Loucy (cell line): ENCODE results near the gene RNF168.
A peak's percentile ranks its signal among the peaks of the same experiment; 100 is the strongest.

Source experiments
- H2AFZ ChIP-seq: fragments of 200-600 bp; sonication (generic); 2 replicates; pipeline ENCODE4 v1.6.0; 2016; ENCODE audit warnings: antibody characterized with exemption, mild to moderate bottlenecking, low read length, moderate library complexity
- H3F3A ChIP-seq: fragments of 200-600 bp; 2 replicates; pipeline ENCODE4 v1.6.0; 2016; ENCODE audit warnings: antibody characterized with exemption, low read depth, mild to moderate bottlenecking
- H3K27me3 ChIP-seq: fragments of 200-600 bp; sonication (generic); 2 replicates; pipeline ENCODE4 v1.6.1; 2014; ENCODE audit warnings: low read length, mild to moderate bottlenecking; ENCODE audit not compliant: insufficient read depth, poor library complexity, severe bottlenecking
- H3K36me3 ChIP-seq: fragments of 200-600 bp; sonication (generic); 2 replicates; pipeline ENCODE4 v1.6.1; 2016; ENCODE audit warnings: low read length; ENCODE audit not compliant: insufficient read depth
- H3K4me1 ChIP-seq: fragments of 200-600 bp; sonication (generic); 2 replicates; pipeline ENCODE4 v1.5.1; 2014; ENCODE audit warnings: low read length, mild to moderate bottlenecking; ENCODE audit not compliant: insufficient read depth, poor library complexity, severe bottlenecking
- H3K4me2 ChIP-seq: fragments of 200-600 bp; sonication (generic); 2 replicates; pipeline ENCODE4 v1.6.0; 2014; ENCODE audit warnings: antibody characterized with exemption, low read length, low read depth, mild to moderate bottlenecking; ENCODE audit not compliant: poor library complexity, severe bottlenecking
- H3K4me3 ChIP-seq: fragments of 200-600 bp; sonication (generic); 2 replicates; pipeline ENCODE4 v1.5.1; 2014; ENCODE audit warnings: low read length, mild to moderate bottlenecking, mixed read lengths; ENCODE audit not compliant: poor library complexity, severe bottlenecking
- H3K79me2 ChIP-seq: fragments of 200-600 bp; sonication (generic); 2 replicates; pipeline ENCODE4 v1.6.1; 2014; ENCODE audit warnings: low read length; ENCODE audit not compliant: insufficient read depth
- H3K9ac ChIP-seq: fragments of 200-600 bp; sonication (generic); 2 replicates; pipeline ENCODE4 v1.6.0; 2014; ENCODE audit warnings: mild to moderate bottlenecking, low read depth, low read length, moderate library complexity; ENCODE audit not compliant: poor library complexity, severe bottlenecking
- H3K9me2 ChIP-seq: fragments of 200-600 bp; sonication (generic); replicated peaks from 2 replicates; pipeline ENCODE4 v1.6.1; 2016; ENCODE audit warnings: low read depth, low read length, mixed read lengths
- H3K9me3 ChIP-seq: fragments of 200-600 bp; sonication (generic); 2 replicates; pipeline ENCODE4 v1.6.1; 2014; ENCODE audit warnings: mild to moderate bottlenecking, antibody characterized with exemption, low read length, low read depth; ENCODE audit not compliant: insufficient read depth
- H4K20me1 ChIP-seq: fragments of 200-600 bp; sonication (generic); 2 replicates; pipeline ENCODE4 v1.6.0; 2014; ENCODE audit warnings: antibody characterized with exemption, low read length, mild to moderate bottlenecking; ENCODE audit not compliant: insufficient read depth, poor library complexity, severe bottlenecking
- EZH2phosphoT487 ChIP-seq: fragments of 200-600 bp; IDR thresholded peaks from 2 replicates; pipeline ENCODE4 v1.6.1; 2018; ENCODE audit warnings: antibody characterized with exemption, mild to moderate bottlenecking, moderate library complexity, borderline replicate concordance
- TF ChIP-seq, protein P1 (sequence below): fragments of 200-600 bp; sonication (generic); conservative IDR thresholded peaks from 2 replicates; pipeline ENCODE4 v1.5.1; 2014; ENCODE audit warnings: mild to moderate bottlenecking, antibody characterized with exemption, low read length

RNF168 gene

DNA sequence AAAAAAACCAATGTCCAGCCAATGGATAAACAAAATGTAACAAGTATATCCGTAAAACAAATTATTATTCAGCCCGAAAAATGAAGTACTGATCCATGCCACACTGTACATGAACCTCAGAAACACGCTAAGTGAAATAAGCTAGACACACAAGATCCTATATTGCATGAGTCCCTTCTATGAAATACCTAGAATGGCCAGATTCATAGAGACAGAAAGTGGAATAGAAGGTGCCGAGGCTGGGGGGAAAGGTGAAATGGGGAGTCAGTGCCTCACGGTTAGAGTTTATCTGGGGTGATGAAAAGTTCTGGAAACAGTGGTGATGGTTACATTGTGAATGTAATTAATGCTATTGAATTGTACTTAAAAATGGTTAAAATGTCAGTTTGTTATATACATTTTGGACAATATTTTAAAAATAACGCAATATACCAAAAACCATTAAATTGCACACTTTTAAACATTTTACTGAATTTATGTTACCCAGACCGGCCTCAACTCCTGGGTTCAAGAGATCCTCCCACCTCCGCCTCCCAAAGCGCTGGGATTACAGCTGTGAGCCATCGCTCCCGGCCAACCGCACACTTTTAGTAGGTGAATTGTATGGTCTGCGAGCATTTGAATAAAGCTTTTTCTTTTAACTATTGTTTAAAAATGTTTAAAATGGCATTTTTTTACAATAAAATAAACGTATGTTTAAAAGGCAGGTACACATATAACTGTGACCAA lies 2.1 kb downstream of the RNF168 start:
- peaks cover 6% of the 10 kb centered on the region; the same call in 1 of the 2 replicates for H3F3A ChIP-seq
- TF ChIP-seq EZH2phosphoT487: no peak
- TF ChIP-seq, protein P1, sequence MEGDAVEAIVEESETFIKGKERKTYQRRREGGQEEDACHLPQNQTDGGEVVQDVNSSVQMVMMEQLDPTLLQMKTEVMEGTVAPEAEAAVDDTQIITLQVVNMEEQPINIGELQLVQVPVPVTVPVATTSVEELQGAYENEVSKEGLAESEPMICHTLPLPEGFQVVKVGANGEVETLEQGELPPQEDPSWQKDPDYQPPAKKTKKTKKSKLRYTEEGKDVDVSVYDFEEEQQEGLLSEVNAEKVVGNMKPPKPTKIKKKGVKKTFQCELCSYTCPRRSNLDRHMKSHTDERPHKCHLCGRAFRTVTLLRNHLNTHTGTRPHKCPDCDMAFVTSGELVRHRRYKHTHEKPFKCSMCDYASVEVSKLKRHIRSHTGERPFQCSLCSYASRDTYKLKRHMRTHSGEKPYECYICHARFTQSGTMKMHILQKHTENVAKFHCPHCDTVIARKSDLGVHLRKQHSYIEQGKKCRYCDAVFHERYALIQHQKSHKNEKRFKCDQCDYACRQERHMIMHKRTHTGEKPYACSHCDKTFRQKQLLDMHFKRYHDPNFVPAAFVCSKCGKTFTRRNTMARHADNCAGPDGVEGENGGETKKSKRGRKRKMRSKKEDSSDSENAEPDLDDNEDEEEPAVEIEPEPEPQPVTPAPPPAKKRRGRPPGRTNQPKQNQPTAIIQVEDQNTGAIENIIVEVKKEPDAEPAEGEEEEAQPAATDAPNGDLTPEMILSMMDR: no peak

DNA sequence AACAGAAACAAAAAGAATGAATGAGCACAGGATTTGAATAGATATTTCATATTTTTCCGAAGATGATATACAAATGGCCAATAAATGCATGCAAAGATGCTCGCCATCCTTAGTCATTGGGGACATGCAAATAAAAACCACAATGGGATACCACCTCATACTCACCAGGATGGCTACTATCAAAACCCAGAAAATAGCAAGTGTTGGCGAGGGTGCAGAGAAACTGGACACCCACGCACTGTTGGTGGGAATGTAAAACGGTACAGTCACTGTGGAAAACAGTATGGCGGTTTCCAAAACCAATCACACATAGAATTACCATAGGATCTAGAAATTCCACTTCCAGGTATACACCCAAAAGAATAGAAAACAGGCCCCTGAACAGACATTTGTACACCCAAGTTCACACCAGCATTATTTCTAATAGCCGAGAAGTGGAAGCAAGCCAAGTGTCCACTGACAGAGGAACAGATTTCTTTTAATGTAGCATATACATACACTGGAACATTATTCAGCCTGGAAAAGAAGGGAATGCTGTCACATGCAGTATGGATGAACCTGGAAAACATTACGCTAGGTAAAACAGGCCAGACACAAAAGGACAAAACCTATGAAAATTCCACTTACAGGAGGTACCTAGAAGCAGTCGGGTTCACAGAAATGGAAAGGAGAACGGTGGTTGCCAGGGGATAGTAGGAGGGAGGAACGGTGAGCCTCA lies 3.6 kb downstream of the RNF168 start:
- H3K4me1 ChIP-seq: peaks cover 27% of the 10 kb centered on the region
- TF ChIP-seq, protein P1: no peak
- TF ChIP-seq EZH2phosphoT487: no peak
- H2AFZ ChIP-seq: no peak overlapping the region
- peaks cover 55% of the 10 kb centered on the region for H3K27me3 ChIP-seq
- H3F3A ChIP-seq: peaks cover 6% of the 10 kb centered on the region; the same call in 1 of the 2 replicates
- no peaks in the 10 kb centered on the region for H3K9me2 ChIP-seq
- H3K9me3 ChIP-seq: no peaks in the 10 kb centered on the region
- H3K4me3 ChIP-seq: peak overlapping the region; percentile 88
- H3K36me3 ChIP-seq: peaks cover 71% of the 10 kb centered on the region
- peaks cover 79% of the 10 kb centered on the region for H4K20me1 ChIP-seq
- peak overlapping the region; percentile 99 for H3K9ac ChIP-seq
- peaks cover 97% of the 10 kb centered on the region for H3K79me2 ChIP-seq
- peak overlapping the region; percentile 95 for H3K4me2 ChIP-seq

More for the DNA sequence above, 2.1 kb downstream of the RNF168 start:
- Histone ChIP-seq H3K9me2 (no peaks in the 10 kb centered on the region), H2AFZ (no peak overlapping the region), H3K79me2 (peaks cover 97% of the 10 kb centered on the region), H3K4me1 (peaks cover 12% of the 10 kb centered on the region), H4K20me1 (peaks cover 64% of the 10 kb centered on the region), H3K27me3 (peaks cover 55% of the 10 kb centered on the region), H3K9me3 (peaks cover 2% of the 10 kb centered on the region; the same call in 1 of the 2 replicates), H3K4me2 (peak overlapping the region; percentile 95), H3K36me3 (peaks cover 55% of the 10 kb centered on the region), H3K9ac (peak overlapping the region; percentile 99), H3K4me3 (peak overlapping the region; percentile 88)

DNA sequence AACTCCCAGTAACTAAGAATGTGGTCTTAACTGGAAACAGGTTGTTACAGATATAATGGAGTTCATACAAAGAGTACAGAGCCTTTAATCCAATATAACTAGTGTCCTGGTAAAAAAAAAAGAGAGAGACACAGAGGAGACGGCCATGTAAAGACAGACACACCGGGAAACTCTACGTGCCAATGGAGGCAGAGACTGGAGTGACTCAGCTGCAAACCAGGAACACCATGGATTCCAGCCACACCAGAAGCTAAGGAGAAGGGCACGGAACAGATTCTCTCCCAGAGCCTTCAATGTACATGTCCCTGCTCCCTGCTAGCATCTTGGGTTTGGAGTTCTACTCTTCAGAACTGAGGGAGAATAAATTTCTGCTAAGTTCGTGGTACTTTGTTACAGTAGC lies 4.5 kb downstream of the RNF168 start:
- Histone ChIP-seq H3K36me3 (peaks cover 80% of the 10 kb centered on the region), H2AFZ (no peak overlapping the region), H3K4me1 (peaks cover 29% of the 10 kb centered on the region), H3K4me3 (peak overlapping the region; percentile 88), H3K79me2 (peaks cover 97% of the 10 kb centered on the region), H3K4me2 (peak overlapping the region; percentile 95), H3K9me3 (no peaks in the 10 kb centered on the region), H4K20me1 (peaks cover 88% of the 10 kb centered on the region), H3K9me2 (no peaks in the 10 kb centered on the region), H3F3A (peaks cover 9% of the 10 kb centered on the region; the same call in 1 of the 2 replicates), H3K9ac (peak overlapping the region; percentile 99), H3K27me3 (peaks cover 55% of the 10 kb centered on the region)
- TF ChIP-seq, protein P1: no peak
- no peak for TF ChIP-seq EZH2phosphoT487
